HG02938 (cell line): ENCODE data around the gene OOSP2.

ENCODE experiments used
- ATAC-seq: cut with Tn5 transposase; IDR thresholded peaks from one replicate; pipeline ENCODE4 v1.9.1; 2021; ENCODE audit warnings: mild to moderate bottlenecking, moderate library complexity; ENCODE audit not compliant: unreplicated experiment

Gene OOSP2

DNA sequence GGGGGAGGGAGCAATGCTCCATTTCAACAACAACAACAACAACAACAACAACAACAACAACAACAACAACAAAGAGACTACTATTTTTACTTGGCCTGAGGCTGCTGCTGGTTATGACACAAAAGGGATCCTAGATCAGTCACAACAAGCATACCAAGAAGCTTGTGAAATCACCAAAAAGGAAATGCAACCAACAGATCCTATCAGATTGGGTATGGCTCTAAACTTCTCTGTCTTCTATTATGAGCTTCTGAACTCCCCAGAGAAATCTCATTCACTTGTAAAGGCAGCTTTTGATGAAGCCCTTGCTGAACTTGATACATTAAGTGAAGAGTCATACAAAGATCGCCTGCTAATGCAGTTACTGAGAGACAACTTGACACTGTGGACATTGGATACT is 37.8 kb downstream of the OOSP2 start:
- ATAC-seq, result no peak

DNA sequence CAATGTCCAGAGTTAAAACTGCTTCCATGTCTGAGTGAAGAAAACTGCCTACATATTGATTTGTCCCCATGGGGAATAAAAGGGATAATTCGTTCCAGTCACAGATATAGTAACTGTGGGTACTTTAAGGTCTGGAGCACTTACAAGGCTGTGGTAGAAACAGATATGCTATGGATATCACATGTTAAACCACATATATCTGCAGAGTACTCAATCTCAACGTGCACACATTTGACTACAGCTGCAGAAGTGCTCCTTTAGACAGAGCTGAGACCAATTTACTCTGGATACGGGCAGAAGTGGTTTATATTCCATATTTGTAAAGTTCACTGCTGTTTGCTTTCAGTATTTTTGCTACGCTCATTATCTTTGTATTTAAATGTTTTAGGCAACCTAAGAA is 38.5 kb downstream of the OOSP2 start:
- no peak for ATAC-seq

DNA sequence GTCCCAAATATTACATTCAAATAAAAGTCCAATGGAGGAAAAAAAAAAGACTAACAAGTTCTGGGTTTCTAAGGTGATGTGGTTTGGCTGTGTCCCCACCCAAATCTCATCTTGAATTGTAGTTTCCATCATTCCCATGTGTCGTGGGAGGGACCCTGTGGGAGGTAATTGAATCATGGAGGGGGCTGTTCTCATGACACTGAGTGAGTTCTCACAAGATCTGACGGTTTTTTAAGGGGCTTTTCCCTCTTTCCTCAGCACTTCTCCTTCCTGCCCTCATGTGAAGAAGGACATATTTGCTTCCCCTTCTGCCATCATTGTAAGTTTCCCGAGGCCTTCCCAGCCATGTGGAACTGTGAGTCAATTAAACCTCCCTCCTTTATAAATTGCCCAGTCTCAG is 40.3 kb downstream of the OOSP2 start:
- no peak for ATAC-seq

DNA sequence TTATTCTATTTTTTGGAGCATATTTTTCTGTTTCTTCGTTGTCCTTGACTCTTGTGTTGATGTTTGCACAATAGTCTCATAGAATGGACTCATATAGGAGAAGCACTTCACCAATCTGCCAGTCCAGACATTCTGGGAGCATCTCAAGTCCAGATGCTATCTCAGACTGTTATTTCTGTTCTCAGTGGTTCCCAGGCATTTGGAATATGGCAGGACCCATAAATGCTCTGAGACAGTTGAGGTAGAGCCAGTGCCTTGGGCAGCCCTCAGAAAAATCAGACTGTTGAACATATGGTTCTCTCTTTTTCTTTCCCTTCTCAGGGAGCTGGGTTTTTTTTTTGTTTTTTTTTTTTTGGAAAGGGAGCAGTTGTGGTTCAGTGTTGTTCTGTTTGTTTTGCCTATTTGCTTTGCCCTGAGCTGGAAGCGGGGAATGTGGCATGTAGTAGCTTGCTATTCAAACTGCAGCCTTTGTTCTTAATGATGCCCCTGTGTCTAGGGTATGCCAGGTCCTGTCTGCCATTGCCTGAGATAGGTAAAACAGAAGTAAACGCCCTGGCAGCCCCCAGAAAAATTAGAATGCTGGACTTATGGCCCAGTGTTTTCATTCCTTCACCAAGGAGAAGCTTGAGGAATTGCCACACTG is 44.5 kb downstream of the OOSP2 start:
- ATAC-seq, result no peak

DNA sequence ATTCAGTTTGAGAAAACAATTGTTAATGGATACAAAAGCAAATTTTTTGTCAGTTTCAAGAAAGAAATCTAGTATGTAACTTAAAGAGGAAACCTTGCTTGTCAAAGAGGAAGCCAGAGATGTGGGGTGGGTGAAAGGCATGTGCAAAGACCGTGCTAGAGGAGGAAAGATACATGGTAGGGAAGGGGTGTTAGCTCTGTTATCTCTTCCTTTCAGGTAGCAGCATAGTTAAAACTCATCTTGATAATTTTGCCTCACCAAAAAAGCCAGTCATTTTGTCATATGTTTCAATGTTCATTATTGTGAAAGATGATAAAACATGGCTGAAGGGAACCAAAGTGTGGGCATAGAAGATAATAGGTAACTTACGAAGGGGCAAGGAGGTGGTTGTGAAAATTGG is 45.7 kb downstream of the OOSP2 start:
- ATAC-seq, result no peak

DNA sequence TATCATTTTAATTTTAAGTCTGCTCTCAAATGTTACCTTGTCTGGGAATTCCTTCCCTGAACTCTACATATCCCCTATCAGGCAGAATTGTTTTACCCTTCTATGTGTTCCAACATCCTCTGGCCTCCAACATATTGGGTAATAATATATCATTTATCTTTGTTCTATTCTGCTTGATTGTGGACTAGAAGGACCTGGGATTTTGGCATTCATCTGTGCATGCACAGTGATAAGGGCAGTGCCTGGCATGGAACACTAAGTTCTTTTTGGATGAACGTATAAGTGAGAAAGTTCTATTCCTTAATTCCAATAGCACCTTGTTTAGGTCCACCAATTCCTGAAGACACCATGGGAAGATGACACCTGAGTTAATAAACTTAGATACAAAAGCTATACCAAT is 47.0 kb downstream of the OOSP2 start:
- ATAC-seq, result no peak

DNA sequence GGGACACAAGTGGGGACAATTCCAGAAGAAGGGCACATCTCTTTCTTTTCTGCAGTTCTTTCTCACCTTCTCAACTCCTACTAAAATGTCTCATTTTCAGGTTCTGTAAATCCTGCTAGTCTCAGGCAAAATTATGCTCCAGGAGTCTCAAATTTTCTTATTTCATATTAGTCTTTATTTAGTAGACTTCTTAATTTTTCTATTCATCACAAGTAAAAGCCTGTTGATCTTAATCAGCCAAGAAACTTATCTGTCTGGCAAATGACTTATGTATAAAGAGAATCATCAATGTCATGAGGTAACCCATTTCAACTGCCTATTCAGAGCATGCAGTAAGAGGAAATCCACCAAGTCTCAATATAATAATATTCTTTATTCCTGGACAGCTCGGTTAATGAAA is 48.2 kb downstream of the OOSP2 start, which contains the start of gene MS4A2:
TSS of gene MS4A2 (plus strand) at position 301 of the 400 bp plus-strand sequence. CDS start 102 bp downstream, outside the sequence.
- no peak for ATAC-seq

DNA sequence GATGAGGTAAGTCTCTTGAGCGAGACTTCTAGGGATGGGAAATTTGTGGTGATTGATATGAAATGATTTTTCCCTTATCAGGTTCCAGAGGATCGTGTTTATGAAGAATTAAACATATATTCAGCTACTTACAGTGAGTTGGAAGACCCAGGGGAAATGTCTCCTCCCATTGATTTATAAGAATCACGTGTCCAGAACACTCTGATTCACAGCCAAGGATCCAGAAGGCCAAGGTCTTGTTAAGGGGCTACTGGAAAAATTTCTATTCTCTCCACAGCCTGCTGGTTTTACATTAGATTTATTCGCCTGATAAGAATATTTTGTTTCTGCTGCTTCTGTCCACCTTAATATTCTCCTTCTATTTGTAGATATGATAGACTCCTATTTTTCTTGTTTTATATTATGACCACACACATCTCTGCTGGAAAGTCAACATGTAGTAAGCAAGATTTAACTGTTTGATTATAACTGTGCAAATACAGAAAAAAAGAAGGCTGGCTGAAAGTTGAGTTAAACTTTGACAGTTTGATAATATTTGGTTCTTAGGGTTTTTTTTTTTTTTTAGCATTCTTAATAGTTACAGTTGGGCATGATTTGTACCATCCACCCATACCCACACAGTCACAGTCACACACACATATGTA is 55.4 kb downstream of the OOSP2 start:
- no peak for ATAC-seq

DNA sequence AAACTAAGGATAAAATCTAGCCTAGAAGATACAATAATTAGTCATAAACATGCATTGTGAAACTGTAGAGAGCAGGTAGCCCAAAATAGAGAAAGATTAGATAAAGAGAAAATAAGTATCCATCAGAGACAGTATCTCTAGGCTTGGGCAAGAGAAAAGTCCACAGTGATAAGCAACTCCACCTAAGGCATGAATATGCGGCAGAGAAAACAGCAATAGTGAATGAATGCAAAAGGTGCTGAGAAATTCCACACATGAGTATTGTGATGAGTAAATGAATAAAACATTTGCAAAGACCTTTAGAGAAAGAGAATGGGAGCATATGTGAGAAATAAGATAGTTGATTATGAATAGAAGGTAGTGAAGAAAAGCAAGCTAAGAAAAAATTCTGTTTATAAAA is 57.0 kb downstream of the OOSP2 start:
- ATAC-seq, result no peak
